Ascending aorta (tissue), 2 donors: ENCODE measurements around the gene BNC2. TPM values are rescaled to one million over a fixed set of nuclear protein-coding genes. Genes with fewer than 3 reads are reported as not detected.

Source experiments
- DNase-seq, 2 donors: peaks; one replicate each; pipeline ENCODE4 v3.0.0-alpha.2; 2019; ENCODE audit warnings: low spot score in 2 of 2
- H3K27ac ChIP-seq, 2 donors: fragments of 200-600 bp; sonication (generic); one replicate each; pipeline ENCODE4 v1.5.1; 2016 to 2017; ENCODE audit warnings: mild to moderate bottlenecking in 1 of 2
- H3K27me3 ChIP-seq: fragments of 200-600 bp; sonication (generic); one replicate; pipeline ENCODE4 v1.5.1; 2017
- H3K36me3 ChIP-seq, 2 donors: fragments of 200-600 bp; sonication (generic); one replicate each; pipeline ENCODE4 v1.5.1; 2016
- H3K4me1 ChIP-seq, 2 donors: fragments of 200-600 bp; sonication (generic); one replicate each; pipeline ENCODE4 v1.5.1; 2016 to 2017; ENCODE audit warnings: mild to moderate bottlenecking in 1 of 2
- H3K4me3 ChIP-seq, 2 donors: fragments of 200-600 bp; sonication (generic); one replicate each; pipeline ENCODE4 v1.5.1; 2016 to 2017; ENCODE audit warnings: mild to moderate bottlenecking in 1 of 2
- H3K9me3 ChIP-seq, 2 donors: fragments of 200-600 bp; sonication (generic); one replicate each; pipeline ENCODE4 v1.5.1; 2016
- intact Hi-C: fragments of 100-400 bp; cut with DNase I; formaldehyde crosslinking; loops from one replicate; pipeline ENCODE4 v1.15.1; 2023
- total RNA-seq: library from RNA; depleted of rRNA; stranded (reverse); fragments of >200 nt; gene quantifications from one replicate; pipeline ENCODE4 v1.1.0, GENCODE V29; 2016
- TF ChIP-seq, protein P1 (sequence below), 3 experiments: fragments of 200-600 bp in 2 of 3; fragments of 450-650 bp in 1 of 3; sonication (generic) in 2 of 3; IDR thresholded peaks; one replicate each; pipeline ENCODE4 v1.5.1; 2016 to 2019; ENCODE audit warnings: antibody characterized with exemption in 3 of 3, mild to moderate bottlenecking in 1 of 3, moderate library complexity in 1 of 3

The BNC2 gene
- total RNA-seq, 1 donor from 2014 or later = 25.5 TPM

GRCh38 chr9:16622541-16622940 lies 247.9 kb downstream of the BNC2 start:
- Histone ChIP-seq H3K36me3 (no peaks in the 10 kb centered on the region), H3K9me3 (no peaks in the 10 kb centered on the region), H3K27ac (no peak overlapping the region), H3K4me1 (peaks cover 0 to 29% of the 10 kb centered on the region in 2 donors), H3K27me3 (no peaks in the 10 kb centered on the region), H3K4me3 (no peak overlapping the region)
- intact Hi-C loops = no loop called here
- no peak for DNase-seq
- TF ChIP-seq, protein P1, sequence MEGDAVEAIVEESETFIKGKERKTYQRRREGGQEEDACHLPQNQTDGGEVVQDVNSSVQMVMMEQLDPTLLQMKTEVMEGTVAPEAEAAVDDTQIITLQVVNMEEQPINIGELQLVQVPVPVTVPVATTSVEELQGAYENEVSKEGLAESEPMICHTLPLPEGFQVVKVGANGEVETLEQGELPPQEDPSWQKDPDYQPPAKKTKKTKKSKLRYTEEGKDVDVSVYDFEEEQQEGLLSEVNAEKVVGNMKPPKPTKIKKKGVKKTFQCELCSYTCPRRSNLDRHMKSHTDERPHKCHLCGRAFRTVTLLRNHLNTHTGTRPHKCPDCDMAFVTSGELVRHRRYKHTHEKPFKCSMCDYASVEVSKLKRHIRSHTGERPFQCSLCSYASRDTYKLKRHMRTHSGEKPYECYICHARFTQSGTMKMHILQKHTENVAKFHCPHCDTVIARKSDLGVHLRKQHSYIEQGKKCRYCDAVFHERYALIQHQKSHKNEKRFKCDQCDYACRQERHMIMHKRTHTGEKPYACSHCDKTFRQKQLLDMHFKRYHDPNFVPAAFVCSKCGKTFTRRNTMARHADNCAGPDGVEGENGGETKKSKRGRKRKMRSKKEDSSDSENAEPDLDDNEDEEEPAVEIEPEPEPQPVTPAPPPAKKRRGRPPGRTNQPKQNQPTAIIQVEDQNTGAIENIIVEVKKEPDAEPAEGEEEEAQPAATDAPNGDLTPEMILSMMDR (IDR thresholded peaks at IDR 0.05) = no peak

DNA sequence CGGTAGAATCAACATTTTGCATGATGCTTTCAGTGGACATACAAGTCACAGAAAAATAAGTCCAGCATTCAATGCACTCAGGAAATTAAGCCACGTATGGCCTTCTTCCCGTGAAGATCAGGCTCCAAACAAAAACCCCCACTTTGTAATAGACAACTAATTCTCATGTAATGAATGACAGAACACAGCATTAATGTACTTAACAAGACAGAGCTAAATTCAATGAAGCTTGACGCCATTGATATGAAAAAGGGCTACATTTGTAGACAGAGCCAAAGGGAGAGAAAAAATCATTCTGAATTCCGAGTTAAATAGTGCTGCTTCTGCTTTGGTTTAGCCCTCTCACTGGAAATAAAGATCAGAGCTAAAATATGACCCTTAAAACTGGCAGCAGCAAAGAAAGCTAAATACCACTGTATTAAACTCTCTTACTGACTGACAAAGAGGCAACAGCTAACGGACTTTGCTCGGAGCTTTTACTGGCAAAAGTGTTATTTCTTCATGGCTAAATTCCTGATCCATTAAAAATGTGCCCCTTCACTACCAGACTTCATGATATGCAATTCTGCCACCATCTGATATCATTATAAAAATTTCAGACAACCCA lies 250.5 kb downstream of the BNC2 start:
- Histone ChIP-seq H3K4me1 (peaks cover 0 to 12% of the 10 kb centered on the region in 2 donors), H3K9me3 (no peaks in the 10 kb centered on the region), H3K4me3 (no peak overlapping the region), H3K27ac (no peak overlapping the region), H3K27me3 (no peaks in the 10 kb centered on the region), H3K36me3 (no peaks in the 10 kb centered on the region)
- TF ChIP-seq, protein P1 (IDR thresholded peaks at IDR 0.05) = no peak
- DNase-seq = no peak
- intact Hi-C loops = no loop called here

- peaks cover 0 to 12% of the 10 kb centered on the region in 2 donors for H3K4me1 ChIP-seq
- TF ChIP-seq, protein P1 (IDR thresholded peaks at IDR 0.05) = no peak
Measured at GRCh38 chr9:16619402-16619801, 251.1 kb downstream of the BNC2 start.

DNA sequence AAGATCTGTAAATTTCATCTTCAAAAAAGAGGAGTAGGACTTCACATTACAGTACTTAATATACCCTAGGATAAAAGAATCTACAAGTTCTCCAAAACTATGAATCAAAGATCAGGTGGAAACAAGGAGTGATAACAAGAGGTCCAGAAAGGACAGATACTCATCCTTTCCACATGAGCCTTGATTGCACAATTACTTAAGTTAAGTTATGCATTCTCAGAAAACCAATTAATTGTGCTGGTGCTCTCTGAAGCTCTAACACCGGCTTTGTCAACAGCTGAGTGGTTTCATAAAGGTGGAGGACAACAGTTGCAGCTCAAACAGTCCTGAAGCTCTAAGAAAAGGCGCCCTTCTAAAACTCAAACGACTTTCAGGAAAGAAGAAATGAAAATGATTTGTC lies 251.9 kb downstream of the BNC2 start:
- no peak overlapping the region for H3K27ac ChIP-seq
- TF ChIP-seq, protein P1 (IDR thresholded peaks at IDR 0.05) = no peak
- no peaks in the 10 kb centered on the region for H3K27me3 ChIP-seq
- intact Hi-C loops = no loop called here
- H3K9me3 ChIP-seq = no peaks in the 10 kb centered on the region
- no peaks in the 10 kb centered on the region for H3K36me3 ChIP-seq
- peaks cover 0 to 12% of the 10 kb centered on the region in 2 donors for H3K4me1 ChIP-seq
- DNase-seq = no peak
- no peak overlapping the region for H3K4me3 ChIP-seq

More at GRCh38 chr9:16619402-16619801, 251.1 kb downstream of the BNC2 start:
- Histone ChIP-seq H3K27ac (no peak overlapping the region), H3K4me3 (no peak overlapping the region), H3K36me3 (no peaks in the 10 kb centered on the region), H3K27me3 (no peaks in the 10 kb centered on the region), H3K9me3 (no peaks in the 10 kb centered on the region)
- no peak for DNase-seq
- intact Hi-C loops = no loop called here

DNA sequence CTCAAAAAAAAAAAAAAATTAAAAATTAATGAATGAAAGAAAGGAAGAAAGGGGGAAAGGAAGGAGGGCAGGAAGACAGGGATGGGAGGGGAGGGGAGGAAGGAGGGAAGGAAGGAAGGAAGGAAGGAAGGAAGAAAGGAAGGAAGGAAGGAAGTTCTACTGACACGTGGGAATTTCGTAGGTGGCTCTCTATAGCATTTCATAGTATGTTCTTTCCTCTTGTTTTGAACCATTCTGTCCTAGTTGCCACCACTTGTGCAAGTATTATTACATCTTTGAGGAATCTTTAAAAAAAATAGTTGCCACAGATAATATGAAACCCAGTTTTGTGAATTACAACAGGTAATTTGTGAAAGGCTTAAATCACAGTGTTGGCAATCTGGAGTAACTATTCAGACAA lies 253.8 kb downstream of the BNC2 start:
- intact Hi-C loops = no loop called here

More for the DNA sequence above, 253.8 kb downstream of the BNC2 start:
- Histone ChIP-seq H3K9me3 (no peaks in the 10 kb centered on the region), H3K27me3 (no peaks in the 10 kb centered on the region), H3K27ac (no peak overlapping the region), H3K36me3 (no peaks in the 10 kb centered on the region), H3K4me1 (peaks cover 0 to 12% of the 10 kb centered on the region in 2 donors), H3K4me3 (no peak overlapping the region)
- TF ChIP-seq, protein P1 (IDR thresholded peaks at IDR 0.05) = no peak
- no peak for DNase-seq
